Effector memory CD4-positive, alpha-beta T cell (primary cell): ENCODE results near the gene BHLHE23.

ENCODE experiments used
- DNase-seq, 3 donors: peaks; one replicate each; pipeline ENCODE4 v3.0.0-alpha.2; 2020
- H3K27ac ChIP-seq: 2 replicates; pipeline ENCODE4 v1.7.0; 2013; ENCODE audit warnings: mild to moderate bottlenecking, low read length, moderate library complexity; ENCODE audit not compliant: insufficient read depth, poor library complexity, severe bottlenecking
- H3K27me3 ChIP-seq: replicated peaks from 2 replicates; pipeline ENCODE4 v1.7.0; 2013; ENCODE audit warnings: mild to moderate bottlenecking, low read length; ENCODE audit not compliant: insufficient read depth, control insufficient read depth, poor library complexity, severe bottlenecking
- H3K36me3 ChIP-seq: 2 replicates; pipeline ENCODE4 v1.7.0; 2013; ENCODE audit warnings: mild to moderate bottlenecking, low read length, moderate library complexity; ENCODE audit not compliant: control insufficient read depth, insufficient read depth
- H3K4me1 ChIP-seq: 2 replicates; pipeline ENCODE4 v1.7.0; 2013; ENCODE audit warnings: low read length, mild to moderate bottlenecking; ENCODE audit not compliant: control insufficient read depth, insufficient read depth, poor library complexity, severe bottlenecking
- H3K4me3 ChIP-seq: 2 replicates; pipeline ENCODE4 v1.7.0; 2013; ENCODE audit warnings: low read length, low read depth, mild to moderate bottlenecking; ENCODE audit not compliant: insufficient read depth, poor library complexity, severe bottlenecking
- H3K9me3 ChIP-seq: 2 replicates; pipeline ENCODE4 v1.7.0; 2013; ENCODE audit warnings: mild to moderate bottlenecking, low read length, moderate library complexity; ENCODE audit not compliant: control insufficient read depth

Gene BHLHE23

GRCh38 chr20:63017076-63017825 lies 10.5 kb upstream of the BHLHE23 start:
- no peak overlapping the region for H3K4me3 ChIP-seq
- no peaks in the 10 kb centered on the region for H3K4me1 ChIP-seq
- peaks cover 4% of the 10 kb centered on the region for H3K9me3 ChIP-seq
- H3K27ac ChIP-seq, result no peak overlapping the region
- no peak for DNase-seq
- H3K36me3 ChIP-seq, result no peaks in the 10 kb centered on the region
- no peaks in the 10 kb centered on the region for H3K27me3 ChIP-seq

- Histone ChIP-seq H3K36me3 (no peaks in the 10 kb centered on the region), H3K4me1 (no peaks in the 10 kb centered on the region), H3K27ac (no peak overlapping the region), H3K4me3 (no peak overlapping the region), H3K27me3 (no peaks in the 10 kb centered on the region), H3K9me3 (peaks cover 4% of the 10 kb centered on the region)
- no peak for DNase-seq
Observed at GRCh38 chr20:63016514-63017075, 9.8 kb upstream of the BHLHE23 start.

- H3K4me3 ChIP-seq, result no peak overlapping the region
- no peak for DNase-seq
- H3K27ac ChIP-seq, result no peak overlapping the region
- no peaks in the 10 kb centered on the region for H3K36me3 ChIP-seq
- H3K9me3 ChIP-seq, result peaks cover 4% of the 10 kb centered on the region
- no peaks in the 10 kb centered on the region for H3K27me3 ChIP-seq
- no peaks in the 10 kb centered on the region for H3K4me1 ChIP-seq
Observed at GRCh38 chr20:63015662-63016361, 9.0 kb upstream of the BHLHE23 start.

- no peaks in the 10 kb centered on the region for H3K36me3 ChIP-seq
- H3K27me3 ChIP-seq, result no peaks in the 10 kb centered on the region
- H3K4me3 ChIP-seq, result no peak overlapping the region
- no peak overlapping the region for H3K27ac ChIP-seq
- H3K9me3 ChIP-seq, result peaks cover 4% of the 10 kb centered on the region
- peaks cover 3% of the 10 kb centered on the region for H3K4me1 ChIP-seq
- no peak for DNase-seq
Observed at GRCh38 chr20:63015147-63015661, 8.4 kb upstream of the BHLHE23 start.

GRCh38 chr20:63014710-63015109 lies 7.9 kb upstream of the BHLHE23 start:
- H3K9me3 ChIP-seq, result peaks cover 4% of the 10 kb centered on the region
- H3K27me3 ChIP-seq, result no peaks in the 10 kb centered on the region
- H3K4me1 ChIP-seq, result peaks cover 7% of the 10 kb centered on the region
- no peaks in the 10 kb centered on the region for H3K36me3 ChIP-seq
- H3K27ac ChIP-seq, result no peak overlapping the region
- DNase-seq, result no peak
- H3K4me3 ChIP-seq, result no peak overlapping the region

- Histone ChIP-seq H3K27ac (no peak overlapping the region), H3K9me3 (peaks cover 4% of the 10 kb centered on the region), H3K36me3 (no peaks in the 10 kb centered on the region), H3K4me1 (peaks cover 11% of the 10 kb centered on the region), H3K4me3 (no peak overlapping the region), H3K27me3 (no peaks in the 10 kb centered on the region)
- no peak for DNase-seq
Observed at GRCh38 chr20:63014287-63014686, 7.5 kb upstream of the BHLHE23 start.

- no peaks in the 10 kb centered on the region for H3K36me3 ChIP-seq
- H3K9me3 ChIP-seq, result peaks cover 4% of the 10 kb centered on the region
- H3K27ac ChIP-seq, result no peak overlapping the region
- H3K4me3 ChIP-seq, result no peak overlapping the region
- H3K4me1 ChIP-seq, result peaks cover 20% of the 10 kb centered on the region
- peaks cover 8% of the 10 kb centered on the region for H3K27me3 ChIP-seq
- no peak for DNase-seq
Observed at GRCh38 chr20:63013207-63013606, 6.4 kb upstream of the BHLHE23 start.

GRCh38 chr20:63011798-63012197 lies 5.0 kb upstream of the BHLHE23 start:
- Histone ChIP-seq H3K27ac (no peak overlapping the region), H3K4me1 (peaks cover 34% of the 10 kb centered on the region), H3K27me3 (peaks cover 22% of the 10 kb centered on the region), H3K9me3 (peaks cover 4% of the 10 kb centered on the region), H3K36me3 (no peaks in the 10 kb centered on the region), H3K4me3 (no peak overlapping the region)
- DNase-seq, result no peak

GRCh38 chr20:63009988-63010769 lies 3.4 kb upstream of the BHLHE23 start:
- H3K9me3 ChIP-seq, result peaks cover 4% of the 10 kb centered on the region
- peak overlapping the region; percentile 35 for H3K4me3 ChIP-seq
- DNase-seq, result peak; percentile 52 to 72 (median 67)
- H3K27me3 ChIP-seq, result peaks cover 34% of the 10 kb centered on the region
- peaks cover 48% of the 10 kb centered on the region for H3K4me1 ChIP-seq
- H3K27ac ChIP-seq, result no peak overlapping the region
- no peaks in the 10 kb centered on the region for H3K36me3 ChIP-seq
